A549 treated with dexamethasone at 1 μM for 4 hours (cell line): Measurements from ENCODE around the gene LIPG. TPM values are rescaled to one million over a fixed set of nuclear protein-coding genes. Genes with fewer than 3 reads are reported as not detected.

Experiments
- total RNA-seq: library from RNA; stranded (reverse); fragments of 200-300 nt; extraction: Qiagen RNA extraction; gene quantifications from 5 replicates; pipeline ENCODE4 v1.2.3, GENCODE V29; 2022

Gene LIPG
- total RNA-seq = 0.17 to 0.36 TPM (median 0.25 TPM) in 5 replicates

DNA sequence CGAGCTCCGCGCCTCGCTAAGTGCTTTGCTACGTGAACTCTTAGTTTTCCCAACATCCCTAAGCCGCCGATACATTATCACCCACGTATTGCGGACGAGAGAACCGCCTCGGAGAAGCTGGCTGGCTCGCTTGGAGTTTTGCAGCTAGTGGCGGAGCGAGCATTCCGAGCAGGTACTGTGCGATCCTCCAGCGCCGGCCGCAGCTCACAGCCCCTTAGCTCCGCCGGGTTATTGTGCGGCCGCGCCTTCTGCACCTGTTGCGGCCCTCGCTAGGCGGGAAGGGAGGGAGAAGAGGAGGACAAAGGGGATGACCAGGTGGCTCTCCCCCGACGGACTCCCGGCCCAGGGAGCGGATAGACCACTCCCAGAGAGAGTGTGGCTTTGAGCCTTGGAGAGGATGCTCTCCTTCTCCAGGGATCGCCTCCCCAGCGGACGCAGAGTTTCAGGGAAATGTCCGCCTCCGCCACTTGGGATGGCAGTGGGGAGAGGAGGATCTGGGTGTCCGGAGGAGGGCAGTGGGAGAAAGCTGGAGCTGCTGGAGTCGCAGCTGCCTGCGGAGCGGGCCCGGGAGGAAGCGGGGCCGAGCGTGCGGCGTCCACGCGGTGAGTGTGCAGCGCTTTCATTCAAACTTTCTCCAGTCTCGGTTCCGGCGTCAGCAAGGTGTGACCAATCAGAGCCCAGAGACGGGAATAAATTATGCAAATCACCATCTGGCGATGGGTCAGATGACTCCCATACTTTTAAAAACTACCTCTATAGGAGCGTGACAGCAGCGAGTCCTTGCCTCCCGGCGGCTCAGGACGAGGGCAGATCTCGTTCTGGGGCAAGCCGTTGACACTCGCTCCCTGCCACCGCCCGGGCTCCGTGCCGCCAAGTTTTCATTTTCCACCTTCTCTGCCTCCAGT is at the start of gene LIPG:
TSS of gene LIPG (plus strand) at position 769 of the 905 bp plus-strand sequence. CDS start 252 bp downstream, outside the sequence.

Other genes with a start within 250 kb of the LIPG start
- 12.1 to 14.3 TPM (median 13.7 TPM) in 5 replicates for gene DYM, start 101.4 kb upstream of the LIPG start, total RNA-seq
- 17.2 to 22.3 TPM (median 20.8 TPM) in 5 replicates for gene C18orf32, start 74.8 kb upstream of the LIPG start, total RNA-seq
- gene RPL17, start 69.6 kb upstream of the LIPG start, total RNA-seq = 1,362 to 2,258 TPM (median 1,405 TPM) in 5 replicates